Pancreas (tissue), 10 donors: ENCODE measurements around the gene NMRK2. TPM values are rescaled to one million over a fixed set of nuclear protein-coding genes. Genes with fewer than 3 reads are reported as not detected.
A peak's percentile ranks its signal among the peaks of the same experiment; 100 is the strongest.

Experiments
- ATAC-seq, 4 donors: fragments of 200-7000 bp; cut with Tn5 transposase; one replicate each; pipeline versions ENCODE4 v1.8.0 to v1.9.1; 2020; ENCODE audit warnings: mild to moderate bottlenecking in 4 of 4, moderate library complexity in 4 of 4
- DNase-seq, 6 donors: peaks; one replicate each; pipeline ENCODE4 v3.0.0-alpha.2; 2020
- FAIRE-seq: peaks from 2 replicates; lab custom pipeline; 2012; peaks lifted over from hg19 to GRCh38; lab: Jason Lieb, UNC
- H3K27ac ChIP-seq, 4 donors: fragments of 200-600 bp; sonication (generic); 1 replicate in 3 of 4; 2 replicates in 1 of 4; pipeline versions ENCODE4 v1.5.0 to v1.8.0; 2020
- H3K27me3 ChIP-seq, 4 donors: fragments of 200-600 bp; one replicate each; pipeline ENCODE4 v1.8.0; 2021
- H3K36me3 ChIP-seq, 3 donors: fragments of 200-600 bp; sonication (generic) in 1 of 3; one replicate each; pipeline versions ENCODE4 v1.5.0 to v1.8.0; 2020 to 2021
- H3K4me1 ChIP-seq, 3 donors: fragments of 200-600 bp; one replicate each; pipeline ENCODE4 v1.8.0; 2021
- H3K4me3 ChIP-seq, 4 donors: fragments of 200-600 bp; sonication (generic) in 2 of 4; one replicate each; pipeline versions ENCODE4 v1.5.0 to v1.8.0; 2020 to 2021
- H3K9me3 ChIP-seq, 4 donors: fragments of 200-600 bp; one replicate each; pipeline ENCODE4 v1.8.0; 2021
- CTCF ChIP-seq, 4 donors: fragments of 200-600 bp; sonication (generic) in 3 of 4; IDR thresholded peaks; one replicate each; pipeline versions ENCODE4 v1.5.0 to v1.8.0; 2021; ENCODE audit warnings: antibody characterized with exemption in 4 of 4
- WGBS, 2 donors: extraction: QIAGEN DNeasy Blood & Tissue Kit; methylation state at CpG; one replicate each; pipeline ENCODE4 v1.1.7; 2013; 5-methylcytosine and 5-hydroxymethylcytosine counted together
- intact Hi-C, 3 donors: fragments of 100-400 bp; cut with DNase I; formaldehyde crosslinking; loops; one replicate each; pipeline versions ENCODE4 v1.11.1 to v1.14.2; 2022
- polyA plus RNA-seq, 2 donors: library from polyadenylated mRNA; stranded (reverse); fragments of 200-250 nt; gene quantifications; one replicate each; pipeline ENCODE4 v1.2.3, GENCODE V29; 2013
- total RNA-seq, 6 donors: library from RNA; stranded (reverse); fragmentation: NEBNext Ultra II Directional in 4 of 6; extraction: Animal tissue kit (Norgen Biotek cat#: 25700) in 4 of 6; gene quantifications; one replicate each; pipeline versions ENCODE4 v1.2.1 to v1.2.4, GENCODE V29; 2021 to 2023
- donor health status: healthy with polysubstance abuse.
- donor health status: DM: no; HTN: no; CAD: no; lungs with moderate emphysema.
- donor health status: DM: no; HTN: no; CAD: no.
- donor health status: control.
- donor health status: control.
- donor health status: Bipolar disorder and iron deficiency.
- donor health status: DM: yes; HTN: yes; CAD: no.
- donor health status: DM: no; HTN: no; CAD: no.
- donor health status: DM: no; HTN: no; CAD: no.
- donor health status: DM: yes; HTN: yes; CAD: no.

The NMRK2 gene
- total and polyA plus RNA-seq, 8 donors, result 0.23 to 0.55 (median 0.33) TPM; not detected in 5

- intact Hi-C loops, result no loop called here
- DNase-seq (peak in 1 of 6 donors; percentile 27), ATAC-seq (no peak), FAIRE-seq (no peak)
- H3K27ac ChIP-seq, result no peak overlapping the region
- peaks cover 38 to 78% (median 76%) of the 10 kb centered on the region in 3 donors for H3K36me3 ChIP-seq
- H3K9me3 ChIP-seq, result no peaks in the 10 kb centered on the region
- peaks cover 13 to 25% (median 15%) of the 10 kb centered on the region in 3 donors for H3K4me1 ChIP-seq
- H3K4me3 ChIP-seq, result no peak overlapping the region
- H3K27me3 ChIP-seq, result no peaks in the 10 kb centered on the region
- no peak for TF ChIP-seq CTCF (IDR thresholded peaks at IDR 0.05)
- 85 to 87% methylated on average over 10 of the region's 10 CpGs for WGBS, 2 donors
Measured at GRCh38 chr19:3981373-3981735, 48.5 kb downstream of the NMRK2 start.

- no peaks in the 10 kb centered on the region for H3K9me3 ChIP-seq
- intact Hi-C loops, result no loop called here
- H3K36me3 ChIP-seq, result peaks cover 35 to 71% (median 69%) of the 10 kb centered on the region in 3 donors
- TF ChIP-seq CTCF (IDR thresholded peaks at IDR 0.05), result no peak
- FAIRE-seq, result no peak
- 75 to 84% methylated on average over 39 of the region's 39 CpGs for WGBS, 2 donors
- no peak overlapping the region for H3K4me3 ChIP-seq
- ATAC-seq, result no peak
- H3K27me3 ChIP-seq, result no peaks in the 10 kb centered on the region
- peaks cover 16 to 32% (median 21%) of the 10 kb centered on the region in 3 donors for H3K4me1 ChIP-seq
- no peak overlapping the region for H3K27ac ChIP-seq
- DNase-seq, result peak in 3 of 6 donors; percentile 18 to 52 (median 31)
Measured at GRCh38 chr19:3981736-3982681, 49.1 kb downstream of the NMRK2 start.

- no peak for FAIRE-seq
- peaks cover 30 to 62% (median 60%) of the 10 kb centered on the region in 3 donors for H3K36me3 ChIP-seq
Measured at GRCh38 chr19:3982701-3983541, 50.1 kb downstream of the NMRK2 start.

GRCh38 chr19:3983542-3983914 lies 50.7 kb downstream of the NMRK2 start:
- H3K27me3 ChIP-seq, result no peaks in the 10 kb centered on the region
- no peak for DNase-seq
- H3K4me3 ChIP-seq, result peak overlapping the region in 3 of 4 donors; percentile 63 to 99 (median 77)
- peaks cover 16 to 39% (median 27%) of the 10 kb centered on the region in 3 donors for H3K4me1 ChIP-seq
- no peak for TF ChIP-seq CTCF (IDR thresholded peaks at IDR 0.05)
- ATAC-seq, result no peak
- H3K9me3 ChIP-seq, result no peaks in the 10 kb centered on the region
- H3K36me3 ChIP-seq, result peaks cover 30 to 56% (median 54%) of the 10 kb centered on the region in 3 donors
- FAIRE-seq, result no peak
- intact Hi-C loops, result no loop called here
- peak overlapping the region in 2 of 4 donors; percentile 7 to 87 for H3K27ac ChIP-seq
- WGBS, 2 donors, result 39 to 41% methylated on average over 7 of the region's 7 CpGs

More at GRCh38 chr19:3982701-3983541, 50.1 kb downstream of the NMRK2 start:
- Histone ChIP-seq H3K9me3 (no peaks in the 10 kb centered on the region), H3K27me3 (no peaks in the 10 kb centered on the region), H3K4me3 (peak overlapping the region in 1 of 4 donors; percentile 77), H3K27ac (peak overlapping the region in 1 of 4 donors; percentile 87), H3K4me1 (peaks cover 16 to 39% (median 27%) of the 10 kb centered on the region in 3 donors)
- DNase-seq, result peak; percentile 19 to 80 (median 42)
- no peak for ATAC-seq
- 71 to 80% methylated on average over 40 of the region's 40 CpGs for WGBS, 2 donors
- intact Hi-C loops, result no loop called here
- TF ChIP-seq CTCF (IDR thresholded peaks at IDR 0.05), result no peak
